Astrocyte of the spinal cord (primary cell): ENCODE results near the gene INPP4B.
A peak's percentile ranks its signal among the peaks of the same experiment; 100 is the strongest.

Experiments used
- DNase-seq: peaks from one replicate; pipeline ENCODE4 v3.0.0; 2011; ENCODE audit warnings: low read depth, low spot score
- H3K4me3 ChIP-seq: 2 replicates; pipeline ENCODE4 v1.5.1; 2011; ENCODE audit warnings: low read depth, mild to moderate bottlenecking, low read length, moderate library complexity
- CTCF ChIP-seq: IDR thresholded peaks from 2 replicates; pipeline ENCODE4 v1.5.1; 2012; ENCODE audit warnings: low read depth, mild to moderate bottlenecking, low read length, inconsistent platforms
- in situ Hi-C: cut with HindIII; loops from 2 replicates; pipeline ENCODE4 v1.10.0; 2017; ENCODE audit warnings: low sequenced_read_pairs

The INPP4B gene

GRCh38 chr4:142373610-142374009 is 472.5 kb downstream of the INPP4B start:
- no peak for TF ChIP-seq CTCF
- in situ Hi-C loops: no loop called here
- no peak overlapping the region for H3K4me3 ChIP-seq
- peak; percentile 67 for DNase-seq

- DNase-seq: no peak
- TF ChIP-seq CTCF: no peak
- in situ Hi-C loops: no loop called here
- no peak overlapping the region for H3K4me3 ChIP-seq
Measured at GRCh38 chr4:142372530-142373260, 473.4 kb downstream of the INPP4B start.

- DNase-seq: no peak
- H3K4me3 ChIP-seq: no peak overlapping the region
- no peak for TF ChIP-seq CTCF
- in situ Hi-C loops: no loop called here
Measured at GRCh38 chr4:142369141-142369540, 477.0 kb downstream of the INPP4B start.

GRCh38 chr4:142367418-142368180 is 478.5 kb downstream of the INPP4B start:
- no peak for DNase-seq
- H3K4me3 ChIP-seq: no peak overlapping the region
- TF ChIP-seq CTCF: no peak
- in situ Hi-C loops: no loop called here

- no peak overlapping the region for H3K4me3 ChIP-seq
- in situ Hi-C loops: no loop called here
- DNase-seq: peak; percentile 62
- TF ChIP-seq CTCF: no peak
Measured at GRCh38 chr4:142366769-142367181, 479.3 kb downstream of the INPP4B start.

GRCh38 chr4:142365391-142365790 is 480.7 kb downstream of the INPP4B start:
- no peak overlapping the region for H3K4me3 ChIP-seq
- in situ Hi-C loops: no loop called here
- TF ChIP-seq CTCF: no peak
- DNase-seq: peak; percentile 42
